H1 (cell line): Measurements from ENCODE around the gene ARHGAP26.

Source experiments
- CEBPB ChIP-seq: IDR thresholded peaks from 2 replicates; pipeline ENCODE4 v1.6.1; 2012; ENCODE audit warnings: low read depth, low read length
- CHD2 ChIP-seq: IDR thresholded peaks from 2 replicates; pipeline ENCODE4 v1.6.1; 2012; ENCODE audit warnings: low read length, improper control_type of control experiment
- CTCF ChIP-seq, 3 experiments: IDR thresholded peaks; 1 replicate in 2 of 3; 2 replicates in 1 of 3; pipeline versions ENCODE4 v1.5.1 to v1.6.1; 2011; ENCODE audit warnings: low read length in 3 of 3, mild to moderate bottlenecking in 3 of 3, inconsistent platforms in 2 of 3, low read depth in 1 of 3, moderate library complexity in 1 of 3; ENCODE audit not compliant: insufficient read depth in 1 of 3; ENCODE audit errors: control extremely low read depth in 1 of 3
- FOSL1 ChIP-seq: IDR thresholded peaks from 2 replicates; pipeline ENCODE4 v1.6.1; 2011; ENCODE audit warnings: mild to moderate bottlenecking, low read depth, low read length, moderate library complexity; ENCODE audit not compliant: insufficient read depth
- GABPA ChIP-seq: IDR thresholded peaks from 2 replicates; pipeline ENCODE4 v1.6.1; 2011; ENCODE audit warnings: mild to moderate bottlenecking, low read length, moderate library complexity, borderline replicate concordance; ENCODE audit not compliant: insufficient read depth
- HDAC2 ChIP-seq, 2 experiments: fragments of 300-600 bp in 1 of 2; sonication (generic) in 1 of 2; IDR thresholded peaks; 2 replicates each; pipeline ENCODE4 v1.6.1; 2011 to 2012; ENCODE audit warnings: low read depth in 2 of 2, low read length in 2 of 2, mild to moderate bottlenecking in 2 of 2, moderate library complexity in 2 of 2, borderline replicate concordance in 1 of 2, inconsistent platforms in 1 of 2
- POLR2A ChIP-seq, 2 experiments: IDR thresholded peaks; 1 replicate in 1 of 2; 2 replicates in 1 of 2; pipeline ENCODE4 v1.6.1; 2011; ENCODE audit warnings: low read depth in 2 of 2, low read length in 2 of 2, mild to moderate bottlenecking in 2 of 2; ENCODE audit errors: control extremely low read depth in 1 of 2
- POLR2AphosphoS5 ChIP-seq: IDR thresholded peaks from 2 replicates; pipeline ENCODE4 v1.6.1; 2011; ENCODE audit warnings: low read depth, low read length
- RAD21 ChIP-seq, 2 experiments: IDR thresholded peaks in 1 of 2; conservative IDR thresholded peaks in 1 of 2; 2 replicates each; pipeline ENCODE4 v1.6.1; 2011; ENCODE audit warnings: low read depth in 2 of 2, low read length in 2 of 2, improper control_type of control experiment in 1 of 2, inconsistent platforms in 1 of 2, mild to moderate bottlenecking in 1 of 2, moderate library complexity in 1 of 2

- TF ChIP-seq CTCF (IDR thresholded peaks at IDR 0.05; ENCODE audit: control extremely low read depth in 1 of 3, insufficient read depth in 1 of 3, low read depth in 1 of 3, low read length in 3 of 3) = no peak
- no peak for TF ChIP-seq POLR2AphosphoS5
- no peak for TF ChIP-seq CEBPB
- no peak for TF ChIP-seq RAD21 (IDR thresholded peaks at IDR 0.05 in 1 of 2, conservative IDR thresholded peaks at IDR 0.05 in 1 of 2; ENCODE audit: low read depth in 2 of 2, low read length in 2 of 2)
- TF ChIP-seq FOSL1 = no peak
- TF ChIP-seq HDAC2 (IDR thresholded peaks at IDR 0.05; ENCODE audit: borderline replicate concordance in 1 of 2, low read depth in 2 of 2, low read length in 2 of 2) = no peak
- no peak for TF ChIP-seq GABPA
- TF ChIP-seq CHD2 = no peak
- no peak for TF ChIP-seq POLR2A (IDR thresholded peaks at IDR 0.05; ENCODE audit: control extremely low read depth in 1 of 2, low read depth in 2 of 2, low read length in 2 of 2)
These were observed 376.0 kb downstream of the ARHGAP26 start for GRCh38 chr5:143146161-143146560.
